KMS-11 (cell line): ENCODE measurements around the gene DIP2C.

Source experiments
- H2AFZ ChIP-seq: fragments of 200-600 bp; sonication (generic); 2 replicates; pipeline ENCODE4 v1.6.1; 2016; ENCODE audit warnings: antibody characterized with exemption, mixed run types, low read depth
- H3K27ac ChIP-seq: fragments of 200-600 bp; sonication (generic); 2 replicates; pipeline ENCODE4 v1.6.1; 2016; ENCODE audit warnings: mild to moderate bottlenecking, mixed run types
- H3K27me3 ChIP-seq: fragments of 200-600 bp; sonication (generic); 2 replicates; pipeline ENCODE4 v1.6.1; 2017; ENCODE audit warnings: mild to moderate bottlenecking, low read depth, mixed run types, moderate library complexity; ENCODE audit not compliant: insufficient read depth
- H3K36me3 ChIP-seq: fragments of 200-600 bp; sonication (generic); 2 replicates; pipeline ENCODE4 v1.6.1; 2017; ENCODE audit warnings: mild to moderate bottlenecking, mixed run types; ENCODE audit not compliant: insufficient read depth
- H3K4me1 ChIP-seq: fragments of 200-600 bp; sonication (generic); 2 replicates; pipeline ENCODE4 v1.6.1; 2016; ENCODE audit warnings: mild to moderate bottlenecking, low read depth, mixed run types; ENCODE audit not compliant: poor library complexity, severe bottlenecking
- H3K4me2 ChIP-seq: fragments of 200-600 bp; sonication (generic); 2 replicates; pipeline ENCODE4 v1.7.0; 2016; ENCODE audit warnings: mild to moderate bottlenecking, mixed run types
- H3K4me3 ChIP-seq: fragments of 200-600 bp; sonication (generic); IDR thresholded peaks from 2 replicates; pipeline ENCODE4 v1.6.1; 2017; ENCODE audit warnings: low read depth, low read length, mixed read lengths; ENCODE audit not compliant: insufficient read depth
- H3K79me2 ChIP-seq: fragments of 200-600 bp; sonication (generic); 2 replicates; pipeline ENCODE4 v1.6.1; 2016; ENCODE audit warnings: low read depth, mixed run types; ENCODE audit not compliant: insufficient read depth
- H3K9ac ChIP-seq: fragments of 200-600 bp; sonication (generic); 2 replicates; pipeline ENCODE4 v1.6.1; 2016; ENCODE audit warnings: mild to moderate bottlenecking, mixed run types
- H4K20me1 ChIP-seq: fragments of 200-600 bp; sonication (generic); 2 replicates; pipeline ENCODE4 v1.6.1; 2016; ENCODE audit warnings: mild to moderate bottlenecking, mixed run types; ENCODE audit not compliant: insufficient read depth
- TF ChIP-seq, protein P1 (sequence below): fragments of 200-600 bp; sonication (generic); conservative IDR thresholded peaks from 2 replicates; pipeline ENCODE4 v1.6.1; 2017; ENCODE audit warnings: low read depth, mild to moderate bottlenecking, antibody characterized with exemption, low read length, moderate library complexity, mixed read lengths

DIP2C gene

DNA sequence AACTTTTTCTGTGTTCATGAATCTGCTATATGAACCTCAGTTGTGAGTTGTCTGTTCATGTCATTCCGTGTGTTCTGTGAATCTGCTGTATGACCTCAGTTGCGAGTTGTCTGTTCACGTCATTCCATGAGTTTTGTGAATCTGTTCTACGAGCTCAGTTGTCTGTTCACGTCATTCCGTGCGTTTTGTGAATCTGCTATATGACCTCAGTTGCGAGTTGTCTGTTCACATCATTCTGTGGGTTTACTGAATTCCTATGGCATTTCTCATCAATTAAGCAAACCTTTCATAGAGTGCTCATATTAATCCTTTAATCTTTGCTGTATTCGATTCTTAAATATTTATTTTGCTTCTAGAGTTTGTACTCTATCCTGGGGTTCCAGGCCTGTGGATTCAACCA, 150.6 kb downstream of the DIP2C start:
- TF ChIP-seq, protein P1, sequence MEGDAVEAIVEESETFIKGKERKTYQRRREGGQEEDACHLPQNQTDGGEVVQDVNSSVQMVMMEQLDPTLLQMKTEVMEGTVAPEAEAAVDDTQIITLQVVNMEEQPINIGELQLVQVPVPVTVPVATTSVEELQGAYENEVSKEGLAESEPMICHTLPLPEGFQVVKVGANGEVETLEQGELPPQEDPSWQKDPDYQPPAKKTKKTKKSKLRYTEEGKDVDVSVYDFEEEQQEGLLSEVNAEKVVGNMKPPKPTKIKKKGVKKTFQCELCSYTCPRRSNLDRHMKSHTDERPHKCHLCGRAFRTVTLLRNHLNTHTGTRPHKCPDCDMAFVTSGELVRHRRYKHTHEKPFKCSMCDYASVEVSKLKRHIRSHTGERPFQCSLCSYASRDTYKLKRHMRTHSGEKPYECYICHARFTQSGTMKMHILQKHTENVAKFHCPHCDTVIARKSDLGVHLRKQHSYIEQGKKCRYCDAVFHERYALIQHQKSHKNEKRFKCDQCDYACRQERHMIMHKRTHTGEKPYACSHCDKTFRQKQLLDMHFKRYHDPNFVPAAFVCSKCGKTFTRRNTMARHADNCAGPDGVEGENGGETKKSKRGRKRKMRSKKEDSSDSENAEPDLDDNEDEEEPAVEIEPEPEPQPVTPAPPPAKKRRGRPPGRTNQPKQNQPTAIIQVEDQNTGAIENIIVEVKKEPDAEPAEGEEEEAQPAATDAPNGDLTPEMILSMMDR = no peak

DNA sequence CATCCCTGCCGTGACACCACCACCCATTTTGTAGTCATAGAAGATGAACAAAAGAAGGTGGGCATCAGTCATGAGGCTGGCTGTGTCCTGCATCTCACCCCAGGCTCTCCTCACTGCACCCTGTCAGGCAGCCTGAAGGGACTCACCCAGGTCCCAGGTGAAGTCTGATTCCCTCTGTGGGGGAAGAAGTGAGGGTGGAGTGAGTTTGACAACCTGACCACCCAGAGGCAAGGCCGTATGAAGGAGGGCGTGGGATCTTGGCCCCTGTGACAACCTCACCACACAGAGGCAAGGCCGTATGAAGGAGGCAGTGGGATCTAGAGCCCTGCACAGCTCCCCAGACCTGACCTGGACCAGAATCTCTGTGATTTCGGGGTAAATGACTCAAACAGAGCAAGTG, 152.5 kb downstream of the DIP2C start:
- H4K20me1 ChIP-seq = no peaks in the 10 kb centered on the region; the same call in 1 of the 2 replicates
- H3K36me3 ChIP-seq = no peaks in the 10 kb centered on the region
- H3K4me2 ChIP-seq = no peak overlapping the region
- H3K27me3 ChIP-seq = no peaks in the 10 kb centered on the region
- H3K9ac ChIP-seq = no peak overlapping the region
- H3K4me3 ChIP-seq = no peak overlapping the region
- H3K79me2 ChIP-seq = peaks cover 27% of the 10 kb centered on the region
- H2AFZ ChIP-seq = no peak overlapping the region
- TF ChIP-seq, protein P1 = no peak
- H3K4me1 ChIP-seq = no peaks in the 10 kb centered on the region
- no peak overlapping the region for H3K27ac ChIP-seq

More for the DNA sequence above, 150.6 kb downstream of the DIP2C start:
- Histone ChIP-seq H3K27ac (no peak overlapping the region), H3K4me3 (no peak overlapping the region), H3K4me2 (no peak overlapping the region), H3K9ac (no peak overlapping the region), H3K27me3 (no peaks in the 10 kb centered on the region), H4K20me1 (no peaks in the 10 kb centered on the region), H2AFZ (no peak overlapping the region), H3K36me3 (no peaks in the 10 kb centered on the region), H3K79me2 (peaks cover 17% of the 10 kb centered on the region), H3K4me1 (no peaks in the 10 kb centered on the region)

DNA sequence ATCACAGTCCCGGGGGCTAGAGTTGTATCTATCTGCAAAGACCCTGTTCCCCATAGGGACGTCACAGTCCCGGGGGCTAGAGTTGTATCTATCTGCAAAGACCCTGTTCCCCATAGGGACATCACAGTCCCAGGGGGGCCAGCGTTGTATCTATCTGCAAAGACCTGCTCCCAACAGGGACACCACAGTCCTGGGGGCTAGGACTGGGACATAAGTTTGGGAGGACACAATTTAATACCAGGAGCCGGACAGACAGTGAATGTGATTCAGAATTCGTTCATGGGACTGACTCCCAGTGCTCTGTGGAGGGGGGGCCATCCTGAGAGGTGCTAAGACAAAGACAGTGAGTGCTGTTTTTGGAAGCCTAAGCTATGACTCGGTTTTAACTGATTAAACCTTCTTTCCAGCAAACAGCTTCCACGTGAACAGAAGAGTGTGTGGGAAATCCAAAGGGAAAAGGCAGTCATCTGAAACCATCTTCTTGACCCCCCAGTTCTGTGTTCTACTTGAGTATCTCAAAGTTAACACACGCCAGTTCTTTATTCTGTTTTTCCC, 153.0 kb downstream of the DIP2C start:
- TF ChIP-seq, protein P1 = no peak
- H3K9ac ChIP-seq = no peak overlapping the region
- H3K4me1 ChIP-seq = no peaks in the 10 kb centered on the region
- no peak overlapping the region for H3K4me2 ChIP-seq
- H3K79me2 ChIP-seq = peaks cover 32% of the 10 kb centered on the region
- no peaks in the 10 kb centered on the region for H3K36me3 ChIP-seq
- no peak overlapping the region for H3K27ac ChIP-seq
- H2AFZ ChIP-seq = no peak overlapping the region
- no peaks in the 10 kb centered on the region for H3K27me3 ChIP-seq
- H4K20me1 ChIP-seq = no peaks in the 10 kb centered on the region; the same call in 1 of the 2 replicates
- no peak overlapping the region for H3K4me3 ChIP-seq

DNA sequence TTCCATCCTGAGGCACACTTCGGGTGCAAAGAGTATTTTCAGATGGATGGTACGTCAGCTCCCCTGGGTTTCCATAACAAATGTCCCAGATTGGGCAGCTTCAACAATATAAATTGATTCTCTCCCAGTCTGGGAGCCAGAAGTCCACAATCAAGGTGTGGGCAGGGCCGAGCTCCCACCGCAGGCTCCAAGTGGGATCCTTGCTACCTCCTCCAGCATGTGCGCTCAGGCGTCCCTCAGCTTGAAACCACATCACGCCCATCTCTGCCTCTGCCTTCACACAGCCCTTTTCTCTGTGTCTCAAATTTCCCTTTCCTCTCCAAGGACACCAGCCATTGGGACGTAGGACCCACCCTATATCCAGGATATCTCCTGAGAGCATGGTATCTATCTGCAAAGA, 153.5 kb downstream of the DIP2C start:
- H3K36me3 ChIP-seq = no peaks in the 10 kb centered on the region
- H3K27me3 ChIP-seq = no peaks in the 10 kb centered on the region
- TF ChIP-seq, protein P1 = no peak
- H2AFZ ChIP-seq = no peak overlapping the region
- H3K4me1 ChIP-seq = no peaks in the 10 kb centered on the region
- H3K79me2 ChIP-seq = peaks cover 37% of the 10 kb centered on the region
- H3K4me3 ChIP-seq = no peak overlapping the region
- no peak overlapping the region for H3K9ac ChIP-seq
- H3K4me2 ChIP-seq = no peak overlapping the region
- no peak overlapping the region for H3K27ac ChIP-seq
- no peaks in the 10 kb centered on the region; the same call in 1 of the 2 replicates for H4K20me1 ChIP-seq
